Left ventricle myocardium superior (tissue), 1 donor: ENCODE data around the gene KCNK2. TPM values are rescaled to one million over a fixed set of nuclear protein-coding genes. Genes with fewer than 3 reads are reported as not detected.

Experiments
- ATAC-seq: fragments of 200-7000 bp; cut with Tn5 transposase; one replicate; pipeline ENCODE4 v1.9.1; 2020; ENCODE audit warnings: mild to moderate bottlenecking, moderate library complexity
- DNase-seq: peaks from one replicate; pipeline ENCODE4 v3.0.0-alpha.2; 2020
- intact Hi-C: fragments of 100-400 bp; cut with micrococcal nuclease; formaldehyde crosslinking; loops from one replicate; pipeline ENCODE4 v1.11.0; 2022
- total RNA-seq: library from RNA; stranded (reverse); fragmentation: NEBNext Ultra II Directional; extraction: Animal tissue kit (Norgen Biotek cat#: 25700); gene quantifications from one replicate; pipeline ENCODE4 v1.2.1, GENCODE V29; 2021
- donor health status: DM: no; HTN: yes; CAD: no; lungs with severe emphysema.

The KCNK2 gene
- total RNA-seq, 1 donor from 2014 or later = not detected

GRCh38 chr1:215220346-215220745 lies 137.8 kb downstream of the KCNK2 start:
- DNase-seq = no peak
- intact Hi-C loops = no loop called here
- no peak for ATAC-seq

DNA sequence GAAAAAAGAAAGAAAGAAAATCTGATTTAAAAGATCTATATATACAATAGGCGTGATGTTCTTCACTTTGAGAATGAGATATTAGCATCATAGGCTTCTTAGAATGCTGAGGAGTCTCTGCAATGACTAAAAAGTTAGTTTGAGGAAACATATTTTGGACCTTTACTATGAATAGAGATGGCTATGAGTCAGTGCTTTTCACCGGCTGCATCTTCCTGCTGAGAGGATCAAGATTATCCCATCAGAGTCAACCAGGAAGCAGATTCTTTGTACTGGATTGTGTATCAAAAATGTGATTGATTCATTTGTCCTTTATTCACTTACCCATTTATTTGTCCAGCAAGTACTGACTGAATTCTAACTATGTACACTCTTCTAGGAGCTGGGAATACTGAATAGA lies 144.2 kb downstream of the KCNK2 start:
- no peak for DNase-seq
- intact Hi-C loops = no loop called here
- no peak for ATAC-seq

DNA sequence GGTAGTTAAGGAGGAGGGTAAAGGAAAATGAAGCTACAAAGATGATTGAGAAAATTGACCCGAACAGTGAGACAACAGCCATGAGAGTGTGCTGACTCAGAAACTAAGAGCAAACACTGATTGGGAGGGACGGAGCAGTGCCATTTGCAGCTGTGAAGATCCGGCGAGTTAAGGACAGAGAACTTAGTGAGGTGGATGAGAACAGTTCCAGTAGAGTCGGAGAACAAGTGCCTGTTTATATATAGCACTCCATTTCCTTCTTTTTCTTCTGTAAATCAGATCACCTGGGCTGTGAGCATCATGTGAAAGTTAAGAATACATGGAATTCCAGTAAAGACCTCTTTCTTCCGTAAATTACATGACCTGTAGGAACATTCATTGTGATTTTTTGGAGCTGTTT lies 145.7 kb downstream of the KCNK2 start:
- intact Hi-C loops = no loop called here
- ATAC-seq (no peak), DNase-seq (no peak)

GRCh38 chr1:215241451-215241850 lies 158.9 kb downstream of the KCNK2 start:
- ATAC-seq (no peak), DNase-seq (no peak)
- intact Hi-C loops = no loop called here

- intact Hi-C loops = no loop called here
- ATAC-seq (no peak), DNase-seq (no peak)
These were observed 161.0 kb downstream of the KCNK2 start for GRCh38 chr1:215243345-215244054.

GRCh38 chr1:215250913-215251312 lies 168.4 kb downstream of the KCNK2 start:
- no peak for ATAC-seq
- DNase-seq = no peak
- intact Hi-C loops = no loop called here

- ATAC-seq = no peak
- intact Hi-C loops = no loop called here
- no peak for DNase-seq
These were observed 168.9 kb downstream of the KCNK2 start for GRCh38 chr1:215251428-215251827.

DNA sequence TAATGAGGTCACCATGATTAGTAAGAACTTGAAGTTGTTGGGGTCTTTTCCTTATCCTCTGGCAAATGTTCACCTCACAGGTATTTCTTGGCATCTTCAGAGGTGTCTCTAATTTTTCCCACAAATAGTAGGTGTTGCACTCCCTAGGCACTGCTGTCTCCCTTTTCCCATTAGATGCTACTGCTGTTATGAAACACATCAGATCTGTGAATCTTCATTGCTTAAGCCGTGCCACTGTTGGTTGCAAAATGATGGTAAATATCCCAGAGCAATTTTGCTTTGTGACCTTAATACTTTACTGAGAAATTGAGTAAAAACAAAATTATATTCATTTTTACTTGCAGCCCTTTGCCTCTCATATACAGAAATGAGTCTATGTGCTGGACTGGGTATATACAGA lies 169.6 kb downstream of the KCNK2 start:
- ATAC-seq (no peak), DNase-seq (no peak)
- intact Hi-C loops = no loop called here

- intact Hi-C loops = no loop called here
- ATAC-seq (no peak), DNase-seq (no peak)
These were observed 174.6 kb downstream of the KCNK2 start for GRCh38 chr1:215256936-215257679.

DNA sequence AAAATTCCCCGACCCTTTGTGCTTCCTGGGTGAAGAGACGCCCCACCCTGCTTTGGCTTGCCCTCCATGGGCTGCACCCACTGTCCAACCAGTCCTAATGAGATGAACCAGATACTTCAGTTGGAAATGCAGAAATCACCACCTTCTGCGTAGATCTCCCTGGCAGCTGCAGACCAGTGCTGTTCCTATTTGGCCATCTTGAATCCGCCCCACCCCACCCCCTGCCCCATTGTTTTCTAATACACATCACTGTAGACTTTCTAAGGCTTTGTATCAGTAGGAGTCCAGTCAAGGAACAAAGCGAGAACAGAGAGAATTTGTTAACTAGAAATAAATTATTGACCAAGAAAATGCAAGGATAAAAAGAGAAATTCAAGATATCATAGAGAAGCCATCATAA lies 178.2 kb downstream of the KCNK2 start:
- ATAC-seq (no peak), DNase-seq (no peak)
- intact Hi-C loops = no loop called here

DNA sequence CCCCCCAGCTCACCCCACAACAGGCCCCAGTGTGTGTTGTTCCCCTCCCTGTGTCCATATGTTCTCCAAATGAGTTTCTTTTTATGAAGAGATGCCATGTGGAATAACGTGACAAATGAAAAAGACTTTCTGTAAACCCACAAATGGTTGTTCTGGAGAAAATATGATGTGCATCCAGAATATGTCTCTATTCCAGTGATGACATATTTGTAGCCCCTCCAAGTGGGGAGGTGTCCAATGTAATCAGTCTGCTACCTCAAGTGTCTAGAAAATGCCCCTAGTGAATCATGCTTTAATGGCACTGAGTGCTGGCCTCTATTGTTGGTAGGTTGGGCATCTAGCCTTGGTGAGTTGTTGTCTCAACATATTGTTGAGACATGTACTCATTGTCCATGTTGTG lies 179.6 kb downstream of the KCNK2 start:
- DNase-seq (no peak), ATAC-seq (no peak)
- intact Hi-C loops = no loop called here

DNA sequence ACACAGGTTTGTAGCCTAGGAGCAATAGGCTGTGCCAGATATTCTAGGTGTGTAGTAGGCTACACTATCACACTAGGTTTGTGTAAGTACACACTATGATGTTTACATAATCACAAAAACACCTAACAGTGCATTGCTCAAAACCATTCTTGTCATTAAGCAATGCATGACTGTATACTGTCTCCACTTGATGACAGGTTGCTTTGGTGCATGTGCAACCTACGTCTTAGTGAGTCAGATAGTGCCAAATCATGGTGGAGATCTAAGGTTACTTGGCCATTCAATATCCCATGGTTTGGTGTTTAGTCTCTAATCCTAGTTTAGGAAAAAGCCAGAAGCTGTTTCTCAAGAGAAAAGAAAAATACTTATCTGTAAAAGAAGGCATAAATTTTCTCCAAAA lies 181.1 kb downstream of the KCNK2 start:
- intact Hi-C loops = no loop called here
- DNase-seq (no peak), ATAC-seq (no peak)

GRCh38 chr1:215264649-215265048 lies 182.1 kb downstream of the KCNK2 start:
- ATAC-seq (no peak), DNase-seq (no peak)
- intact Hi-C loops = no loop called here

DNA sequence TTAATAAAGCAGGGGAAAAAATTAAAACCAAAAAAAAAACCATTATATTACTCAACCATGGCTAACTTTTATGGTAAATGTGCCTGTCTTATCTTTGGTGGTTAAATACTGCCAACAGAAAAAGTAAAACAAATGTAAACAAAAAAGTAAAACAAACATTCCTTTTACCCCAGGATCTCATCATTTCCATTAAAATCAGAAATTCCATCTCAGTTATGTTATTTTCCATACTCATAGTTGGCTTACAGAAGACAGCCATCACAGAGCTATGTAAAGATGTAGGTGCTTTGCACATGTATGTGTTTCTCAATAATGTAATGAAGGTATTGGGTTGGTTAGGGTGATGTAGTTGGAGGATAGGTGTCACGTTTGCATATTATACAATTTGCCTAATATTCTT lies 185.0 kb downstream of the KCNK2 start:
- DNase-seq (no peak), ATAC-seq (no peak)
- intact Hi-C loops = no loop called here

DNA sequence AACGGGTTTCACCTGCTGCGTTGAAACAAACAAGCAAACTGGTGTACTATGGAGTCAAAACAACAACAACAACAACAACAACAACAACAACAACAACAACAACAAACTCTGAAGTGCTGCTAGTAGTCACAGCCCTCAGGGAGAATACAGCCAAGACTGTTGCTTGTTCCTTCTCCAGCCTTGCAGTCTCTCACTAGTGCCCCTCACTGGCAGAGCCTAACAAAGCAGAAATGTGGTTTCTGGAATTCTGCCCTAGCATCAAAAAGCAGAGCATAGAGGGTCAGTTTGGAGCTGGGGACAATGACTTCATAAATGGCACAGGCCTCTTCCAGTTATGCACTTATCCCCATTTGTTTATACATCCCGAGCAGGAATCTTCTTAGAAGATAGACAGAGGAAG lies 187.4 kb downstream of the KCNK2 start:
- intact Hi-C loops = no loop called here
- DNase-seq (no peak), ATAC-seq (no peak)

DNA sequence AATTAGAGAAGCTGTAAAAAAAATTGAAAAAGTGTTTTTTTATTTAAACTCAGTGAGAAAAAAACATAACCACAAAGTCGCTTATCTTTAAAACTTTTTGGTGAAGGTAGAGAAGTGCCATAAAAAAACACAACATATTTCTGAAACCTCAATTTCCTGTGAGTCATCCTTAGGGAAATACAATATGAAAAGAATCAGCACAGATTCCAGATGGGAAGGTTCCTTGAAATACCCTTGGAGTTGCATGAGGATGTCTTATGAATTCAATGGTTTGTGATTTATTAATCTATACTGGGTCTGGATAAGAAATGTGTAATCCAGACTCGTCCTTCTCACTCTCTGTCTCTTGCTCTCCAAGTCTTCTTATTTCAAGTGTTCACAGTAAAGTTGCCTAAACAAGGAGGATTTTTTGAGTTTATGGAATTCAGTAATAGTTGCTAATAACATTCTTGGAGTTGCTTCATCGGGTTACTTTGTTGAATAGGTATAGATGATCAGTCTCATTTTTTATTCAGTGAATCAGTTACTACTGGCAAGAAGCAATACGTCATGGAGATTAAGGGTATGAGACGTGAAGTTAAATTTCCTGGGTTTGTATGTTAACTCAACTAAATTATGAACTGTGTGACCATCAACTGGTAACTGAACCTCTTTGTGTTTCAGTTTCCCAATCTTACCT lies 191.4 kb downstream of the KCNK2 start:
- no peak for ATAC-seq
- no peak for DNase-seq
- intact Hi-C loops = no loop called here

DNA sequence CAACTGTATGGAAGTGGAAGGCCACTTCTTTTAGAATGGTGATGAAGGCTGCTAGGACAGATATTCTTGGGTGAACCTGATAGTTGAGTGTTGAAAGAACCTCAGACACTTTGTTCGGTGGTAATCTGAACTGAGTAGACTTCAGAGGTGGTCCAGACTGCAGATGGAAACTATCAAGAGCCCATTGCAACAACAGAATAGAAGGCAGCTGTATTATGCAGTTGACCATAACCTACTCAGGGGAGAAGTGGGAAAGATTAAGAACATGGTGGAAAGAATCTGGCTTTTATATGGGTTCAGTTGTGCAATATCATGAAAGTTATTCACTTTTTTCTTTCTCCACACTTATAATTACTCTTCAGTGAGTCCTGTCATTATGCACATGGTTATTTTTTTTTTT lies 194.0 kb downstream of the KCNK2 start:
- DNase-seq (no peak), ATAC-seq (no peak)
- intact Hi-C loops = no loop called here

DNA sequence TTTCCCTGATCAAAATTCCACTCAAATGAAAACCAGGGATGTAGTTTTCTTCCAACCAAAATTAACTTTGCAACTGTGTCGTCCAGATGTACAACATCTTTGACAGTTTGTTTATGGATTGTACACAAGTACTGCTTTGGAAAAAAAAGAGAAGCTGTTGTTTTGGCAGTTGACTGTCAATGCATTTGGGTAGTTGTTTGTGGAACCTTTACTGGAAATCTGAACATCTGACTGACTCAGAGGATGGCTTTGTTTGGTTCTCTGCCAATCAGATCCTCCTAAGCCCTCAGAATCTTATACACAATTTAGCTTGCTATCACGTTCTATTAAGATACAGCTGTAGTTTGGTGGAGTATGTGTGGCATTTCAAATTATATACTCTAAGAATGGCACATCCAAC lies 195.0 kb downstream of the KCNK2 start:
- intact Hi-C loops = no loop called here
- DNase-seq (no peak), ATAC-seq (no peak)

DNA sequence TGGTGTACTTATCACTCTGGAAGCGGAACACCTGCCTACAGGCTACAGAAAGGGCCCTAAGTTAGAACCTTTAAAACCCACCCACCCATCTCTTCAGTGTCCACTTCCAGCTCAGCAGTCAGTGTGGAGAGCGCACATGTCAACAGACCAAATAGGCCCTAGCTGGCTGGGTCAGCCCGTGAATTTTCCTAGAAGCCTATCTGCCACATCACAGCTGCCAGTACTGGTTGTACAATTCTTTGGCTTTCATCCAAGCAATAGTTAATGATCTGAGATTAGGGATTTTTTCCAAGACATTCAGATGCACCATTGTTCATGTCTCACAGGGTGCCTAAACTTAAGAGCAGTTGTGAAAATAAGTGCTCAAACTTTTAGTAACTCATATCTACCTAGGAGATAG lies 197.1 kb downstream of the KCNK2 start:
- DNase-seq = no peak
- ATAC-seq = no peak
- intact Hi-C loops = no loop called here

DNA sequence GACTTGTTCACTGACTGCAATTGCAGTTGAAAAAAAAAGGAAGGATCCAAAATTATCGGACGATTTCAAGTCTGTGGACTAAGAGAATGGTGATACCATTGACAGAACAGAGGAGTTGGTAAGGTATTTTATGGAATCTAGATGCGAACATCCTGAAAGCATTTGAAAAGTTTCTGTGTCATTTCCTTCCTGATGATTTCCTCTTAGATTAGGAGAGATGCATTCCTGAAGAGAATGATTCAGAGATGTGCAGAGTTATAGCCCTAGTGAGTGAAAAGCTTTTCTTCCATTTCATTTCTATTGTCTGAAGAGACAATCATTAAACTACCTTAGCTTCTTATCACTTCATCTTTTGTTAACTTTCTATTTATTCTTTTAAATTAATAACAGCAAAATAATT lies 200.0 kb downstream of the KCNK2 start:
- intact Hi-C loops = no loop called here
- ATAC-seq (no peak), DNase-seq (no peak)
